Glutamatergic neuron (in vitro differentiated cells): ENCODE data around the gene POLN. TPM values are rescaled to one million over a fixed set of nuclear protein-coding genes. Genes with fewer than 3 reads are reported as not detected.

ENCODE experiments used
- DNase-seq: peaks from one replicate; pipeline ENCODE4 v3.0.0; 2022
- H3K27ac Mint-ChIP-seq: one replicate; pipeline ENCODE4 v1.8.0; 2020; ENCODE audit warnings: mild to moderate bottlenecking, mixed read lengths, inconsistent platforms; ENCODE audit not compliant: unreplicated experiment
- H3K27me3 Mint-ChIP-seq: one replicate; pipeline ENCODE4 v1.8.0; 2020; ENCODE audit warnings: mild to moderate bottlenecking, moderate library complexity, mixed read lengths, inconsistent platforms; ENCODE audit not compliant: unreplicated experiment
- H3K36me3 Mint-ChIP-seq: one replicate; pipeline ENCODE4 v1.8.0; 2020; ENCODE audit warnings: mild to moderate bottlenecking, mixed read lengths, inconsistent platforms; ENCODE audit not compliant: unreplicated experiment
- H3K4me1 Mint-ChIP-seq: one replicate; pipeline ENCODE4 v1.8.0; 2020; ENCODE audit warnings: mild to moderate bottlenecking, low read depth, mixed read lengths, inconsistent platforms; ENCODE audit not compliant: unreplicated experiment
- H3K4me3 Mint-ChIP-seq: one replicate; pipeline ENCODE4 v1.8.0; 2020; ENCODE audit warnings: mild to moderate bottlenecking, mixed read lengths, inconsistent platforms; ENCODE audit not compliant: unreplicated experiment
- H3K9me3 Mint-ChIP-seq: one replicate; pipeline ENCODE4 v1.8.0; 2020; ENCODE audit warnings: mild to moderate bottlenecking, moderate library complexity, mixed read lengths, inconsistent platforms; ENCODE audit not compliant: unreplicated experiment
- CTCF ChIP-seq: fragments of 200-600 bp; sonication (generic); IDR thresholded peaks from one replicate; pipeline ENCODE4 v1.5.0; 2021; ENCODE audit not compliant: partially characterized antibody, unreplicated experiment
- total RNA-seq: library from RNA; stranded (reverse); fragmentation: NEBNext Ultra II Directional; extraction: Animal tissue kit (Norgen Biotek cat#: 25700); gene quantifications from one replicate; pipeline ENCODE4 v1.2.1, GENCODE V29; 2021; ENCODE audit not compliant: unreplicated experiment

The POLN gene
- total RNA-seq, 1 donor from 2014 or later, result 6.8 TPM

- Mint-ChIP-seq H3K4me3 (no peak overlapping the region), H3K27ac (no peak overlapping the region), H3K9me3 (no peaks in the 10 kb centered on the region), H3K36me3 (no peaks in the 10 kb centered on the region), H3K27me3 (peaks cover 1% of the 10 kb centered on the region), H3K4me1 (peaks cover 5% of the 10 kb centered on the region)
- DNase-seq, result no peak
- no peak for TF ChIP-seq CTCF
Observed at GRCh38 chr4:2269618-2270163, 27.8 kb upstream of the POLN start.

DNA sequence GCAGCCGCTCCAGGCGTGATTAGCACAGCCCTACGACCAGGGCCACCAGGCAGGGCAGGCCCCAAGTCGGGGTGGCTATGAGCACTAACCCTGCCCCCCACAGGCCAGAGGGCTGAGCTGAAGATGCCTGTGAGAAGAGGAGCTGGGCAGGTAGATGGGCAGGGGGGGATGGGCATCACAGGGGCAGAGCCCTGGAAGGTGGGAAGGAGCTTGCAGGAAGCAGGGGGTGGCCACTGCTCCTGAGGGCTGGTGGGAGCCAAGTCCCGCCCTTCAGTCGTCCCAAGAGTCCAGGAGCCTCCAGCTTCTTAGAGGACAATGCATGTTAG is 27.2 kb upstream of the POLN start:
- H3K36me3 Mint-ChIP-seq, result no peaks in the 10 kb centered on the region

GRCh38 chr4:2268357-2269205 is 26.7 kb upstream of the POLN start:
- no peak for DNase-seq
- H3K27ac Mint-ChIP-seq, result no peak overlapping the region
- H3K4me3 Mint-ChIP-seq, result no peak overlapping the region
- peaks cover 1% of the 10 kb centered on the region for H3K9me3 Mint-ChIP-seq
- H3K4me1 Mint-ChIP-seq, result peaks cover 5% of the 10 kb centered on the region
- no peak for TF ChIP-seq CTCF
- H3K36me3 Mint-ChIP-seq, result no peaks in the 10 kb centered on the region
- H3K27me3 Mint-ChIP-seq, result peaks cover 1% of the 10 kb centered on the region

More for the DNA sequence above, 27.2 kb upstream of the POLN start:
- H3K4me3 Mint-ChIP-seq, result no peak overlapping the region
- peaks cover 5% of the 10 kb centered on the region for H3K4me1 Mint-ChIP-seq
- DNase-seq, result no peak
- TF ChIP-seq CTCF, result no peak
- H3K27ac Mint-ChIP-seq, result no peak overlapping the region
- peaks cover 1% of the 10 kb centered on the region for H3K27me3 Mint-ChIP-seq
- no peaks in the 10 kb centered on the region for H3K9me3 Mint-ChIP-seq

- TF ChIP-seq CTCF, result no peak
- peaks cover 1% of the 10 kb centered on the region for H3K27me3 Mint-ChIP-seq
- DNase-seq, result no peak
- H3K4me1 Mint-ChIP-seq, result peaks cover 8% of the 10 kb centered on the region
- no peak overlapping the region for H3K4me3 Mint-ChIP-seq
- H3K36me3 Mint-ChIP-seq, result no peaks in the 10 kb centered on the region
- H3K27ac Mint-ChIP-seq, result no peak overlapping the region
- peaks cover 1% of the 10 kb centered on the region for H3K9me3 Mint-ChIP-seq
Observed at GRCh38 chr4:2267841-2268240, 25.9 kb upstream of the POLN start.

DNA sequence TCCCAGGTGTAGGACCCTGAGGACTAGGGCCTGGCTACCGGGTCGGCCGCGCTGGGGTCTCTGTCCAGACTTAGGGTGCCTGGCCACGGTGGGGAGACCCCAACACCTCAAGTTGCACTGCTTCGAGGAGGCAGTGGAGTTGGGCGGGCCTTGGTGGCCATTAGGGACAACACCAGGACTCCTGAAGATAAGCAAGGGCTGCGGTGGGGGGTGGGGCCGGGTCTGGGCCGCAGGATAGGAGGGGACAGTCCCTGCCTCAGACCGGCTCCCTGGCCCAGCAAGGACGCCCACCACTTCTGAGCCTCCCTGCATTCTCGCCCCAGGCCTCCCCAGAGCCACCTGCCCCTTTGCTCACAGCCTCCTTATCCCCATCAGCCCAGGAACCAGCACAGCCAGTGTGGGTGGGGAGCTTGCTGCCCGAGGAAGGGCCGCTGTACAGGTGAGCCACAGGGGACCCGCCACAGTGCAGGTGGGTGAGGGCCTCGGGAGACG is 25.4 kb upstream of the POLN start:
- H3K4me3 Mint-ChIP-seq, result no peak overlapping the region
- H3K27ac Mint-ChIP-seq, result no peak overlapping the region
- no peak for TF ChIP-seq CTCF
- no peaks in the 10 kb centered on the region for H3K36me3 Mint-ChIP-seq
- DNase-seq, result no peak
- H3K27me3 Mint-ChIP-seq, result peaks cover 1% of the 10 kb centered on the region
- peaks cover 1% of the 10 kb centered on the region for H3K9me3 Mint-ChIP-seq
- peaks cover 8% of the 10 kb centered on the region for H3K4me1 Mint-ChIP-seq
